GM18867 (cell line): Measurements from ENCODE around the gene ERG.

Experiments
- ATAC-seq: cut with Tn5 transposase; IDR thresholded peaks from one replicate; pipeline ENCODE4 v1.9.1; 2021; ENCODE audit warnings: mild to moderate bottlenecking, moderate library complexity; ENCODE audit not compliant: unreplicated experiment

Gene ERG

DNA sequence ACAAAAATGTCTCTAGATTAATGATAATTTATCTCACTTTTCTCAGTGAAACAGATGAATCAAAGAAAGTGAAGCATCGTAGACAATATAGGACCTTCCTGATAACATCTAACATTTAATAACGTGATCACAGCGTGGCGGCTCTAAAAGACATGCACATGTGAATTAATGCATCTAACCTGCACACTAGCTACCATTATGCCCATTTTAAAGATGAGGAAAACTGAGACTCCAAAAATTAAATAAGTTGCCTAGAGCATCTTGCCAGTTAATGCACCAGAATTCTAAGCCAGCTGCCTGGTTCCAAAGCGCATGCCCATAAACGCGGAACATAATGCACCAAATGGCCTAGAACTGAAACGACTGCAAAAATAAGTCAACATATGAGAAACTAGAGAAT lies 23.5 kb downstream of the ERG start:
- ATAC-seq: no peak

DNA sequence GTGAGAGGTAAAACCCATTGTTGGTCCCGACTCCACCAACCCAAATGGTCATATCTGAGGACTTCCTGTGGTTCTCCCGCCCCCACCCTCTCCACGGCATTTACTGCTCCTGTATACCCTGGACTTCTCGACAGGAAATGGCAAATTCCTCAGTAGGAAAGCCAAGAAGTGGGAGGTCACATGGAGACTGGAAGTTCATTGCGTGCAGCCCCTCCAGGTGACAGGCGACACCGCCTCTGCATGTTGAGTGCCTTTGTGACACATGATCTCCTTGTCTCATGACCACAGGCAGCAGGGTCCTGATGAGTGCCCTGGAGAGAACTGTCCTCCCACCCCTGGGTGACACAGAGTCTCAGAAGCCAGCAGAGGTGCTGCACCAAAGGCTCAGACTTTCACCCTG lies 24.2 kb downstream of the ERG start:
- ATAC-seq: no peak

DNA sequence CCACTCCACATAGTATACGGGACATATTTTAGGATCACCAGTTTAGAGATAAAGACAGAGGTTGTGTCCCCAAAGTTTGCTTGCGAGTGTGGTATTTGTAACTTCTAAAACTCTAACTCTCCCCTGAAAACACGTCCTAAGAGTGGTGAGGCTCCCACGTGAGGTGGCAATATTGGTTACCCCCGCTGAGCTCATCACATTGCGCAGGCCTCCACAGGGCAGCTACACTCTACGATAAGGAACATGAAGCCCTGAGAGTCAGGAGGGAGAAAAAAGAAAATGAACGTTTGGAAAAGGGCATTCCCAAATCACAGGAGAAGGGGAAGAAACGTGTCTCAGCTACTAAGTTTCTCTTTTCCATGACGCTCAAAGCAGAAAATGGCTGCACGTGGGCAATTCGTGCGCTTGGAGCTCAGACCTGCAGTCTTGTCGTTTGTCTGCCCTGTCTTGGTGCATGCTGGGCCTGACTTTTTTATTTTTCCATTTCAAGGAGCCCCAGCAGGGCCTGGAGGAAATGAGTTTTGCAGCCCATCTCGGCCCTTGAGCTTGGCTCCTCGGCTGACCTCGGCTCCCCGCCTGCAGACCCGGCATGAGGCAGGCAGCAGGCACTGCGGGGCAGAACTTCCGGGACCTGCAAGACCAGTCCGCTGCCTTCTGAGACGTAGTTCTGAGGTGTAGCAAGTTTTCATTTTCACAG lies 25.7 kb downstream of the ERG start:
- no peak for ATAC-seq

DNA sequence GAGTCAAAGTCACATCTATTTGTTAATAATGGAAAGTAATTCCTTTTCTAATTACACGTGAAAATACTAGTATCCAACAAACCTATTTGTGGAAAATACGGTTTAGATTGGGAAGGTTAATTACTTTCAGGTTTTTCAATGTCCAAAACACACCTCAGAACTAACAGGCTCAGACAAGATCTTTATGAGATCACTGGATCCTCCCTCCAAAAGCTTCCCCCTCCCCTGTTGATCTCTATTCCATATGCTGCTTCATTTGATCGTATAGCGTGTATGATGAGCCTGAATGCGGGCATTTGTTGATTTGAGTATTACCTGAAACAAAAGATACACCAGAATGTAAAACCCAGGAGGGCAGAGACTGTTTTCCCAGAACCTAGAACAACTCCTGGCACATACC lies 26.5 kb downstream of the ERG start:
- no peak for ATAC-seq

DNA sequence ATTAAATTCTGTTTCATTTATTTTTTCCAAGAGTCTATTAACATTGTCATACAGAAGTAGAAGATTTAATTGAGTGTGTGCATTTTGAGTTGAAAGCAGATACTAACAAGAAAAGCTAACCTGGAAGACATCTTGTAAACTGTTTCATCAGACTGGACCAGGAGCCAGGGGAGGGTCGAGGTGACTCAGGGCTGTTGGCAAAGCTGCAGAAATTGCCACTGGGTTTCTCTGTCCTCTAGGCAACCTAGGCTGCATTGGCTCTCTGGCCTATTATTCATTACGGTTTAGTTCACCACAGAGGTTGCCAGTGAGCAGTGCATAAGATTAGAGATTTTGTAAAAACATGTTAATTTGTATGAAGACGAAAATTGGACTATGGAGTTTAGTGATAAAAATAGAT lies 27.5 kb downstream of the ERG start:
- ATAC-seq: no peak

DNA sequence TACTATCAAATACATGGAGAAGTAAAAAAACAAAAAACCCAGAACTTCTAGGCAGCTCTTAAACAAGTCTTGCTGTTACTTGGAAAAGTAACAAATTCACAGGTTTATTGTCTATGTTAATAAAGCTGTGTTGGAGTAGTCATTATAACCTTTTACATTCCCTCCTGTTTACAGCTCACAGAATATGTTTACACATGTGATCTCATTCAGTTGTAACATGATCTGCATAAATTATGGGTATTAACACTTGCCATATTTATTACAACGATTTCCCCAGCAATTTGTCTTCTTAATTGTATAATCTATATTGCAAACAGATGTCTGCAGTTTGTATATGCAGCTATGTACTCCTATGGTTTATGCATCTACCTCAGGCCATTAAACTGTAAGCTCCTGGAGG lies 28.6 kb downstream of the ERG start:
- ATAC-seq: no peak

DNA sequence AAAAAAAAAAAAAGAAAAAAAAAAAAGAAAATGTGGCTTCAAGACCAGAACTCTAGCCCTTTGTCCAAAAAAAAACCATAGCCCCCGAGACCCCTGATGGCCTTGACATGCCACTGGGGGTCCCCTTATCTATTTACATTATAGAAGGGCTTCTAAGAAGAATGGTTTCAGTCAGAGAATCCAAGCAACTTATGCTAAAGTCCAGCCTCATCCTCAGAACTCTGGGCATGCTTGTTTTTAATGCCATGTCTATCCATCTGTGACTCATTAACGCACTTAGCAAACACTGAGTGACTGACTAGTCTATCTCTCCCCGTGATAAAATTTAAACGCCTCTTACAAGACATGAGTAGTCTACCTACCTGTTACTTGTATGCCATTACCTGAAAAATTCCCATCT lies 29.3 kb downstream of the ERG start:
- no peak for ATAC-seq

DNA sequence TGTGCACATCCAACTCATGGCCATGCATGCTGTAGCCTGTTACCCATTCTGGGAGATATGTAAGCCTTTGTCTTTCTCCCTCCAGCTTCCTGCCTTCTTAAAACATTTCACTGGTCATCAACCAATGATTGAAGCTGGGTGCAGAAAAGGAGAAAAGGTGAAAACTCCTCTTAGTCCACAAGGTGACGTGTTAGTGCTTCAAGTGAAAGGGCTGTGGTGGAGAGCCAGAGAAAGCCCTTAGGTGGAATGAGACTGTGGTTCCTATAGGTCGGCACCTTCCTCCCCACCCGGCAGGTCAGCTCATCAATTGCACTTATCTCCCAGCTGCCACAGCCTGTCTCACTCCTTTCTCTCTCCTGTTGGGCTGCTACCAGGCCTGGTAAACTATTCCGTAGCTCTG lies 30.4 kb downstream of the ERG start:
- no peak for ATAC-seq

DNA sequence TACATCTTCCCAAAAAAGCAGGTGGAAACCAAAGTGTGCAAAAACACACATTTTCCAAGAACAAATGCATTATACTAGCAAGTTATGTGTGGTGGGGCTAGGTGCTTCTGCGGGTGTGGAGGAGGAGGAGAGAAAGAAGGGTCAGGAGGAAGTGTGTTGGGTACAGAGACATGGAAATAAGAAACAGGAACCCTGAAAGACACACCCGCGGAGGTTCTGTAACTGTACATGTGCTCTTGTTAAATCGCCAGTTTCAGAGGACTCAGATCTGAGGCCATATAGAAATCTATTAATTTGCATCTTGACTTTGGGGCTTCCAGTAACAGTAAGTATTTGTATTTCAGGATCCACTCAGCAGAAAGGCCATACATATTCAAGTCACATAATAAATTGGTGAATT lies 30.9 kb downstream of the ERG start:
- no peak for ATAC-seq

DNA sequence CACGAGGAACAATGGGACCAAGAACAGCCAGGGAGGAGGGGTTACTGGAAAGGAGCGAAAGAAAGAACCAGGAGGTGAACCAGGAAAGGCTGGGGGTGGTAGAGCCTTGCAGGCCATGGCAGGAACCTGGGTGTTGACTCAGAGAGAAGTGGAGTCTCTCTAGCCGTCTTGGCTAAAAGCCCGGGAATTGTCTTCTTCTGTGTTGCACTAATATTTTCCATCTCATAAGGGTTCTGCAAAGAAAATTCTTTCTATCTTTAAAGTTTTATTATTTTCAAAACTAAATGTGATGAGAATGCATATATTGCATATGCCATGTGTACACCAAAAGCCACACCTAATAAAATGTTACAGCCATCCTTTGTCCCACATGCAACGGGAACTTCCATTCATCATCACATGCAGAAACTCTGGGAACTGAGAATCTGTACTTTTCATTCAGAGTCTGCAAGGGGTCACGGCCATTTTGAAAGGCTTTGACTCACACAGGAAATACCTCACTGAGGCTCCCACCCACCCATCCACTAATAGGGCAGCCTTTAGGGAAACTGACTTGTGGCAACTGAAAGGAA lies 38.0 kb downstream of the ERG start:
- ATAC-seq: no peak

DNA sequence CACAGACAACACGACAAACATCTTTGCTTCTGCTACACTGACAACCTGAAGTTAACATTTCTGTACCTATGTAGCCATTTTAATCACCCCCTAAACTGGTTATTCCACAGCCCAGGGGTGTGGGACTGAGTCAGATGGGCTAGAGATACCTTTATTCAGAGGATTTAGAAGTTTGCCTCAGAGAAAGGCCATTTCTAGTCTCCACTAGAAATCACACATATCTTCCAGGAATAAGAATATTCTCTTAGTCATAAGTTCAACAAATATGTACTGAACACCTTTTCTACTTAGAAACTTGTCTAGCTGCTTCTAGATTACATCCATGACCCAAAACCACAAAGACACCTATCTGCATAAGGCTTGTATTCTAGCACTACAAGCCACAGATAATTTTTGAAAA lies 38.8 kb downstream of the ERG start:
- no peak for ATAC-seq

DNA sequence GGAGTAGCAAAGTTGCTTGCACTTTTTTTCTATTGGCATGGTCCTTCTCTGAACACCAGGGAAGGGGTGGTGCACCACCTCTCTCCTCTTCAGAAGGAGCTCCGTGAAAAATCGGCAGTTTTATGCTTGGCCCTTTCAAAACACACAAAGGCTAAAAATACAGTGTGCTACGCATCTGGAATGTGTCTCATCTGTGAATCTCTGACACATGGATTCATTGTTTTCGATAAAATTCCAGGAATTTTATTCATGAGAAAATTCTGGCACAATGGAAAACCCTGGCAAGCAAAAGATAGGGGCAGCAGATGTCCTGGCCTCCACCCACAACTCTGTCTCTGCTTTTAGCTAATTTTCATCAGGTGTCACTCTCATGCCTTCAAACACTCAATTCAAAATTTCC lies 42.9 kb downstream of the ERG start:
- no peak for ATAC-seq

DNA sequence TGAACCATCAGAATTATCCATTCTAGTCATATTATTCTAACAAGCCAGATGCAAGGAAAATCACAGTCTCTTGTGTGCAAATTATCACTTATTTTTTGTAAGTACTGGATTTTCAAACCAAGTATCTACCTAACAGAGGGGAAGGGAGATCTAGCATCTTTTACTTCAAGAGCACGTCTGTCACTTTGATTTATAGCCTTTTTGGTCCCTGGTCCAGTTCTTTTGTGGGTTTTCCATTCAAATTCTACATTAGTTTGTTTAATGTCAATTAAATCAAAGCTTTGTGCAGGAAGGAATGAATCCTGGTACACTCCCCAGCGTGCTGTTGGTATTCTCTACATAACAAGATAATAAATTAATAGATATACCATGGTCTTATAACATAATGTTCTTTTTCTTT lies 43.6 kb downstream of the ERG start:
- no peak for ATAC-seq

DNA sequence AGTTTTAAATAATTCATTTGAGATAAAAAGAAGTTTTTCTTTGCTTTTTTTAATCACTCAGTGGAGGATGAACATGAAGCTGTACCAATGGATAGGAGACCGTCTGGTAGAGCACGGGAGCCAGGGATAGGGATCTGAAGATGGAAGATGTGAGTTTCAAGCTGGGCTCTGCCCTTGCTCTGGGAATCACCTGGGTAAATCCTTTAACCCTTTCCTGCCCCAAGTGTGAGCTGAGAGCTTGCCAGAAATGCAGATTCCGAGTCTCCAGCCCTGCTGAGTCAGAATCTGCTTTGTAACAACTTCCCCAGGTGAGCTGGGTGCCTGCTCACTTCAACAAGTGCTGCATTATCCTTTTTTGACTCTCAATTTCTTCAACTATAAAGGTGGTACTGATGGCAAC lies 44.1 kb downstream of the ERG start:
- no peak for ATAC-seq

DNA sequence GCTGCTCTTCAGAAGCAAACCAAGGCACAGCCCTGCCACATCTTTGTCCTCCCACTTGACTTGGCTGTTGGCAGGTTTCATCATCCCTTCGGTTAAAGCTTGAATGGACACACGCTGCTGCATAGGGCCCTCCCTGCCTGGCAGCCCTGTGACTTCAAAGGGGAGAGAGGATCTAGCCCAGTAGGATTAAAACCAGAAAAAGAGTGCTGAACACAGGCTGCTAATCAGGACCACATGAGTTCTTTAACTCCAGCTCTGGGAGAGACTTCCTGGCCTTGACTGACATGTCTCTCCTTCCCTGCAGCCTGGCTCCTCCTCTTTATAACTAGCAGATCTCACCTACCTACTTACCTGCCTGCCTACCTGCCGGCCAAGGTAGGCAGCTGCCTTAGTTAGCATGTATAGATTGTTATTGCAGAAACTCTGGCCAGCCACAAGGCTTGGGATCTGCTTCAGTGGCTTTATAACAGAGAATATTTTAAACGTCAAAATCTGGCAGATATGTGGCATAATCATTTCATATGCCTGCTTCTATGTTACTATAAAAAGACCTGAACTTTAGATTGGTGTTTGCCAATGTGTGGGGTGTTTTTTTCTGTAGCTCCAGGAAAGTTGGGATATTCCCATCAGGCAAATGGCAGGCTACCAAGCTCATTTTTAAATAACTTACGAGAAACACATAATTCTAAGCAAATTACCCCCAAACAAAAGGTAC lies 49.4 kb downstream of the ERG start:
- no peak for ATAC-seq

DNA sequence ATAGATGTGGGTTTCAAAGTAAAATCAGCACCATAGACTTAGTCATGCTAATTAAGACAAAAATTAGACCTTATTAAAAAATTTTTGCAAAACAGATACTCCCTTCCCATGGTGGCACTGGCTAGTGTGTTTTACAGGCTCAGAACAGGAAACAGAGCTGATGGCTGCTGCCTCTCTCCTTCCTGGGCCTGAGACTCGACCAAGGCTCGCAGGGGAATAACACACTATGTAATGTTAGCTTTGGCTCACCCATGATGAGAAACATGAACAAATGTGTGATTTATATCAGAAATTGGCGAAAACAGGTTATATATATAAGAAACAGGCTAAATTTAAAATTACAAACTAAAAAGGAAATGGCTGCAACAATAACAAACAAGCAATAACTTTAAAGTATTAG lies 50.7 kb downstream of the ERG start:
- no peak for ATAC-seq

DNA sequence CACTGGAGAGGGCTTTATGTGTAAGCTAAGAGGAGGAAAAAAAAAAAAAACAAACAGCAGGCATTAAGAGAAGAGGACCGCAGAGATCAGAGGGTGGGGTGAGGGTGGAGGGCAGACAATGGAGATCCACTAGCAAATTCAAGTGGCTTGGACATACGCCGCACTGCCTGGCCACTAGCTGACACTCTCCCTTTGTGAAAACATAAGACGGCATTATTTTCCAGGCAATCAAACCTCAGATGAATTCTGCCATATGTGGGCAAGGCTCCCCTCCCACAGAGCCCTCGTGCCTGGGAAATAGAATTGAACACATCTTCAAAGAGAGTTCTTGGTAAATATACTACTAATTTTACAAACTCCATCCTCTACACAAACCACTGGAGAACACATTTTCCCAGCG lies 53.6 kb downstream of the ERG start:
- ATAC-seq: no peak

DNA sequence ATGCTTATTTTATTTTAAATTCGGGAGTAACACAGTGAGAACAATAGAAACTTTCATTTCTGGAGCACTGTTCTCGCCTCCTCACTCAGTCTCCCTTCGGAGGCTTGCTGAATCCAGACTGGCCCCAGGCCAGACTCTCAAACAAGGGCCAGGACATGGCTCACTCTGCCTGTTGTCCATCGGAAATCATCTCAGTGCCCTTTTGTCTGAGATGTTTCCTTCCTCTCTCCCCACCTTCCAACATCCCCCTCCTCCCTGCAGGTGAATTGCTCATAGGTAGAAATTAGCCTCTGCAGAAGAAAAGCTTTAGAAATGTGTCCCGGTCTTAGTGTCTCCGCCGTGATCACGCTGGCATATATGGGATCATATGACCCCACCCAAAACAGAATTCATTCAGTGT lies 55.2 kb downstream of the ERG start:
- no peak for ATAC-seq

DNA sequence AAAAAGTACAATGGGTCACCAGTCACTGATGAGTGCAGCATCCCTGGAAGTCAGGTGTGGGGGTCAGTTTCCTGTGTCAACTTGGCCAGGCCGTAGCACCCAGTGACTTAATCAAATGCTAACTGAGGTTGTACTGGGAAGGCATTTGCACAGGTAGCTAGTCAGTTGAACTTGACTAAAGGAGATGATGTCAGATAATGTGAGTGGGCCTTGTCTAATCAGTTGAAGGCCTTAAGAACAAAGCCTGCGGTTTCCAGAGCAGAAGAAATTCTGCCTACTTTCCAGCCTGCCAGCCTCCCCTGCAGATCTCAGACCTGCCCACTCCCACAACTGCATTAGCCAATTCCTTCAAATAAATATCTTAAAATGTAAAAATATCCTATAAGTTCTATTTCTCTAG lies 57.1 kb downstream of the ERG start:
- no peak for ATAC-seq

DNA sequence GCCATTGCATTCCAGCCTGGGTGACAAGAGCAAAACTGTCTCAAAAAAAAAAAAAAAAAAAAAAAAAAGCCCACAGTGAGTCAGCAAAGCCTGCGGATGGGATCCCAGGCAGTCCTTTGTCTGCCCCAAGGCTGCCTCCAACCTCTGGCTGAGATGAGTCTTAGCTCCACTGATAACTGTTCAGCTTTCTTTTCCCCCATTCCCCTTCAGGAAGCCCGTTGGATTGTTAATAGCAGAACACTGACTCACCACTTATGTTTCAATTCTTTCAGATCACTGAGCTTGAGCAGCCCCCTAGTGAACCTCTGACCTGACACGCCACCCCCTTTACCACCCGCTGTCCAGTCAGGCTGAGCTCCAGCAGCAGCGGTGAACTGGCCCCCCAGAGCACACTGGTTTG lies 57.5 kb downstream of the ERG start:
- ATAC-seq: no peak

DNA sequence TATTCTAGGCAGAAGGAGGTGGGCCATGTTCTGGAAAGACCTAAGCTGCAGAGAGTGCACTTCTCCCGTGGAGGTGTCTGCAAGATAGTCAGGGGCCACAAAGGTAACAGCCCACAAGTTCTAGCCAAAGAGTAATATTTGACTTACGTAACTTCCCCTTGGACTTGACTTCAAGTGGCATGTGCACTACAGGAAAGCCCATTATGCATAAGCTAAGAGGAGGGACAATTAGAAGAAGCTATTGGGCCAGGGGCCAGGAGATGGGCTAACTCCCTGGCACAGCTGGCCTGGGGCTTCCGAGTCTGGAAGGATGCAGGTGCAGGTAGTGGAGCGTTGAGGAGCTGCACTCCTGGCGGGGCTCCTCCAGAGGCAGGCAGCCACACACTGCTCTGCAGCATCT lies 58.3 kb downstream of the ERG start:
- no peak for ATAC-seq

DNA sequence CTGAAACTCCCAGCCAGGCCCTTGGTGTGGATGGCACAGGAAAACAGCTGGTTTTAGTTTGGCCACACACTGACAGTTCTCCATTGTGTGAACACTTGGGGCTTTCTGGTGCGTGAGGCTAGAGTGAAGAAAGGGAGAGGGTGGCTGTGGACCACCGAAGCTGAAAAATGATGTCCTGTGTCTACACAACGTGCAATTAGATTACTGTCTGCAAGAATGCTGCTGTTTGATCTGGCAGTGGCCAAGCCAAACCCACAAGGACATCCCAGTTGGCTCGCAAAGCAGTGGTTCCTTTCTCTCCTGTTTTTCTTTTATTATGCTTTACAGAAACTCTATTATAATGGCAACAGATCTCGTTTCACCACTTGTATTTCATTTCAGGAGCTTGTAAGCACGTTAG lies 58.9 kb downstream of the ERG start:
- ATAC-seq: no peak

DNA sequence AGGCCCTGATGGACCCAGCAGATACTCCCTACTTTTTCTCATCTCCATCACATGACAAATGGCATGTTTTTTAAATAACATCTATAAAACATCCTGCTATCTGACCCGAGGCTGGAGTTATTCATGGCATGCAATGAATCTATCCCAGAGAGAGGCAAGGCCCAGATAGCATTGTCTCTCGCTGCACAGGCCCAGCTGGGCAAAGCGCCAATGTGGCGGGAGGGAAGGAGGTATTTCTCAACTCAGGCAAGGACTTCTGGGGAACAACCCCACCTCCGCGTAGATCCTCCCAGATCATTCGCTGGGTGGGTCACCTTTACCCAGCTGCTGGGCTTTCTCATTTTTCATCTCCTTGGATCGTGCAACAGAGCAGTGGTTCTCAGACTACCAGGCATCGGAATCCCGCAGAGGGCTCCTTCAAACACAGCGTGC lies 59.8 kb downstream of the ERG start:
- no peak for ATAC-seq
